Stimulated activated CD8-positive, alpha-beta memory T cell treated with anti-CD3 and anti-CD28 coated beads, Interleukin-15, amount 100 ng/mL, for 24 hours (primary cell): Measurements from ENCODE around the gene ABHD10.

Source experiments
- DNase-seq: peaks from one replicate; pipeline ENCODE4 v3.0.0-alpha.2; 2020; ENCODE audit warnings: low read depth

The ABHD10 gene

DNA sequence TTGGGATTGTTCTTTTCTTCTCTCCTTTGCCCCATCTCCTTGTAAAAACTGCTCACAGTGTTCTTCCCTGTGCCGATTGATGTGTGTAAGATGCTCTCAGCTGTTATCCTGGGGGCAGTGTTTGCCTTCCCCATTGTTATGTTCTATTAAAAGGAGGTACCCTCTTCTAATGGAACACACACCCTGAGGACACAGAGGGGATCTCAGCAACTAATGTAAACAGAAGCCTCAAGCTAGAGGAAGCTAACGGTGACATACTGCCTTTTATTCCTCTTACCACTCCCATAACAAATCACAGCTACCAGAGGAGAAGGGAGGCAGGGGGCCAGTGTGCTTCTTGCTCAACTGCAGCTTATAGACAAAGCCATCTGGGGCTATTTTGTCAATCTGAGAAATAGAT lies 22.1 kb downstream of the ABHD10 start:
- no peak for DNase-seq

DNA sequence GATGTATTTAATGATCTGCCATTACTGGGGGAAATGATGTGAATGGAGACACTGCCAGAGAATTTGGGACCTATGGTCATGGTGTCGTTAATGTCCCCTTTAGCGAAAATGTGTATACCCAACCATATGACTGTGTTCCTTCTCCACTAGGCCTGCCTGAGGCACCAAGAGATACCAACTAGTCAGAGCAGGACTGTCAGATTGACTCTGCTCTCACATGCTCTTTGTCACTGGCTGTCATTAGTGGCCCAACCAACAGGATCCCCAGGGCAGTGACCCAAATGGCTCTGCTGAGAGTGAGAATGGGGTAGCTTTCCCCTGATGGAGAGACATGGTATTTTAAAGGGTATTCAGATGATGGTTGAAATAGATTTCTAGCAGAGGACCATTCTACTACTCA lies 22.7 kb downstream of the ABHD10 start:
- DNase-seq, result no peak

DNA sequence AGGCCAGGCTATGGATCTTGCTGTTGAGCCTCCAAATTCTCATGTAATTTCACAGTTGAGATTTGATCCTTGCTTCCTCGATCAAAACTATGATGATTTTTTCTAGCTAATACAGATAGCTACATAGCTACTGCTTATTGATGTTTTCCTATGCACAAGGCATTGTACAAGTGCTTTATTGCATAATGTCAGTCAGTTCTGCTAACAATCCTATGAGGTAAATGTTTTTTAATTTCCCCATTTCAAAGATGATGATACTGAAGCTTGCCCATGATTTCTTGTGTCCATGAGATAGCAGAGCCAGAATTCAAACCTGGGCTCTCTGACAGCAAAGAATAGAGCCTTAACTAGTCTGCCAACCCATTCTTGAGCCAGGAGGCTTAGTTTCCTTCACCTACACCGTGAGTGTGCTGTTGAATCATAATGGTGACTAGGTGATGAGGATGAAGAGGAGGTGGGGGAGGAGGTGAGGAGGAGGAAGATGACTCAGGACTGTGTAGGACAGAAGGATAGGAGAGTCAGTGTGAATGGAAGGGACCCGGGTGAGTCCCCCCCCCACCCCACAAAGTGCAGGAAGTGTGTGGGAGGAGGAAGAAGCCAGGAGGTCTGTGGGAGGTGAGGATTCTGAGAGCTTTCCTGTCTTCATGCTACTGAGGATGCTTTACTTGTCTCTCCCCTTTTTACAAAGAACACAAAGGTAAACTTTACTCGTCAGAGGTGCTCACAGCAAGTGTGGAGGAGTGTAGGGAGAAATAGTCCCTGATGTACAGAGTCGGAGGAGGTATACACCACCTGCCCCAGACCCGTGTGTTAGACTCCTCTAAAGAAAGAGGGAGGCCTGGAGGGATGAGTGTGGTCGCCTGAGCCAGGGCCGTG lies 23.5 kb downstream of the ABHD10 start:
- no peak for DNase-seq

DNA sequence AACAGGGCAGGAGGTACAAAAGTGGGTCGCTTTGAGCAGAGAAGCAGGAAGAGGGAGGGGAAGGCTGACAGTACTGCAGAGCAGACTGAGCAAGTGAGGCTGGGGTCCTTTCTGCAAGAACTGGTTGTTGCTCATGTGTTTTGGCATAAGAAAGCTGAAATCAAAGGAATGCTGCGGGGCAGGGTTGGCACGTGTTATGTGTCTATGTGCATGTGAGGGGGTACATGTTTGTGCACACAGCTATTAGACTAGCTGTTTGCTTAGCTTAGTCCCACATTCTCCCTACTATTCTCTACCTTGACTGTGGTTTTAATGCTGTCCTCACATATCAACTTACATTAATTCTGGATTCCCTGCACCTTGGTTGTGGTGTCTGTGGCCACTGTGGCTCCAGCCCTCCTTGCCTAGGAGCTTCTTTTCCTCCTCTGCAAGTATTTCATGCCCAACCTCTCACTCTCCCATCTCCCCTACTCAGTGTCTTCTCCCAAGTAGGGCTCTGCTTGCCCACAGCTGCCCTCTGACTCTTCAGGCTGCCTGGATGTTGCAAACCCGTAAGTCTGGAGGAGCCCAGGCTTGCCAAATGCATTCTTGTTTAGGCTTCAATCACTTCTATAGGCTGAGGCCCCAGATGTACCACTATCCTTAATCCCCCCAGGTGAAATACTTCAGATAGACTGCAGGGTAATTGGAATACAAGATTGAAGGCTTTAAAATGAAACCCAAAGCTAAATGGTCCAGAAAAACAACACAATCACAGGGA lies 24.7 kb downstream of the ABHD10 start:
- DNase-seq, result no peak

DNA sequence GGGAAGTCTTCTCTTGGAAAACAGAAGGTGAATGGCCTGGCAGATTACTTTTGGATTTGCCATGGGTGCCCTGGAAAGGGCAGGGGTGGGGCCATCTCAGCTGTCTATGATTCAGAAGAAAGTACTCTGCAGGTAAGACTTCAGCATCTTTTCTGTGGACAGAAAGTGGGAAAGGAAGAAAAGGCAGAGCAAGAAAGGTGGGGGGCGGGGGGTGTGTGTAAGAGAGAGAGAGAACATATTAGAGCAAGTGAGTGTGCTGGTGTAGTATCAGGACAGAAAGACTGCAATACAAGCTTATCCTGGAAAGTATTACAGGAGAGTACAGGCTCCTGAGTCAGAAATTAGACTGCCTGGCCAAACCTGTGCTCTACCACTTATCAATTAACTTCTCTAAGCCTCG lies 25.4 kb downstream of the ABHD10 start:
- no peak for DNase-seq

DNA sequence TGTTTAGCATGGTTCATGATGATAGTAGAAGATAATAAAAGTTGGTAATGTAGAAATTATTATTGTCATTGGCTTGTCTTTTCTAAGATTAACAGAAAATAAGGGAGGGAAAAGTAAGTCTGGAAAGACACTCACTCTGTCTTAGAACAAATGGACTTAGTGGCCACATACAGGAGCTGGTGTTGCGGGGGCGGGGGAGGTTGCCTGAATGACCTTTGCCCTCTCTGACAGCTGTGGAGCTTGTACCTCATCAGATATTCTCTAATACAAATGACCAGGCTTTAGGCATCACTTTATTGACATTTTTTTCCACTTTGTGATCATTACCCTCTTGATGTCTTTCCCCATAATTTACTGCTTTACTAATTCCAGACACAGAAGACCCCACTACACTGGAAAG lies 25.8 kb downstream of the ABHD10 start:
- no peak for DNase-seq

DNA sequence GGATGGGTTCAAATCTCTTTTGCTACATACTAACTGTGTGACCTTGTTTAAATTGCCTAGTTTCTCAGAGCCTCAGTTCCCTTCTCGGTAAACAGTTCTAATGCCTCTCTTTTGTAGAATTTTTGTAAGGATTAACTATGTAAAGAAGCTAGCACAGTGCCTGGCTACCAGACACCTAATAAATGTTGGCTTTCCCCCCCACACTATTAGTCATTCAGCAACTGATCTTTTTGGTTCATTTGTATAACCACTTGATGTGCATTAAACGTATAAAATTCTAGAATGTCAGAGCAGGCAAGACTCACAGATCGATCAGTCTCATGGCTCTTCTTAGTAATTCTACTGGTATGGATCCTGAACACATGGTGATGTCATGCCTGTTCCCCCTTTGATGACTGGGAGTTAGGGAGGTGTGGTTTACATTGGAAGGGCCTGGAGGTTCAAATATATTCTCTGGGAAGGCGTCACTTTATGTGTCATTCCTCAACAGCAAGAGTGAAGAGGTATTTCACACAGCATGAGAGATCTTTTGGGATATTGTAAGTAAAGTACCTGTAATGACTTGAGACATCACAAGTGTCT lies 26.4 kb downstream of the ABHD10 start:
- no peak for DNase-seq

DNA sequence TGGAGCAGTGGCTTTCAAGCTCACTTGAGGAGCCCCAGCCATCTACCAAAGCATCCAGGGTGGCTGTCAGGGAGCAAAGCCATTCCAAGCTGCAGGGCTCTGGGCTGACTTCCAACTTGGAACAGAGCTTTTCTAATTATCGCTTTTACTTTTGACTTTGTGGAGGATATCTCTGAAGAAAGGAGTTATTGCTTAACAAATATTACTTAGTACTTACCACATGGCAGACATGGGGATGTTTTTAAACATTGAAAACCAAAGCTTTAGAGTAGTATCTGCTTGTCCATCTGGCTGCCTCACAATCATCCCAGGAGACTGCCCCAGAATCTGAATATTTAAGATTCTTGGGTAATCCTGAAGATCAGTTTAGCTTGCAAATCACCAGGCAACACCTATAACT lies 28.8 kb downstream of the ABHD10 start:
- DNase-seq, result no peak

DNA sequence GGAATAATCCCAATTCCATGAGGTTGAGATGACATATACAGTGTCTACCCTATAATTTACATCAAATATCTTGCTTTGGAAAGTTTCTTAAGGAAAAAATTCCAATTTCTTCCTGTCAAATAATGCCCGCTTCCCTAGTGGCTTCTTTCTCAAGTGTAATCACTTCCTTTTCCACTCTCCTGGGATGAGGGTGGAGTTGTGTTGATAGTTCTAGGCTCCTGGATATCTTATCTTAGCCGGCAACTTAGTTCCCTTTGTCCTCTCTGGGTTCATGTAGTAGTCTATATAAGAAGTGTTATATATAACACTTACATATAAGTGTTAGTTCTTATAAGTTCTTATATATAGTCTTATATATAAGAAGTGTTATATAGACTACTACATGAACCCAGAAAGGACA lies 30.8 kb downstream of the ABHD10 start:
- DNase-seq, result no peak

DNA sequence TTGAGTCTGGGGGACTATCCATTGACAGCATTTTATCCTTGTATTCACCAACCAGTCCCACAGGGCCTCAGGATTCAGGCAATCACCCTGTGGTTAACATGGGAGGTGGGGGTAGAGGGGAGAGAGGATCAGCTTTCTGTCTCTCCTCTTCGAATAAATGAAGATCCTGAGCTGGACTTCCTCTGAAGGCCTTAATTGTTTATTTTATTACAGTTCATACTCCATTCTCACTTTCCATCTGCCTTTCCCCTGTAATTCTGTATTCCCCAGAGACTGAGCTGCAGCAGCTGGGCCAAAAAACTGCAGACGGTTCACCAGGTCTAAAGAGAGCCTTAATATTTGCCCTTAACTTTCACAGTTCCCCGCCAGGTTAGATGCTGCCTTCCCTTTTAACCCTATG lies 31.8 kb downstream of the ABHD10 start:
- DNase-seq, result no peak

DNA sequence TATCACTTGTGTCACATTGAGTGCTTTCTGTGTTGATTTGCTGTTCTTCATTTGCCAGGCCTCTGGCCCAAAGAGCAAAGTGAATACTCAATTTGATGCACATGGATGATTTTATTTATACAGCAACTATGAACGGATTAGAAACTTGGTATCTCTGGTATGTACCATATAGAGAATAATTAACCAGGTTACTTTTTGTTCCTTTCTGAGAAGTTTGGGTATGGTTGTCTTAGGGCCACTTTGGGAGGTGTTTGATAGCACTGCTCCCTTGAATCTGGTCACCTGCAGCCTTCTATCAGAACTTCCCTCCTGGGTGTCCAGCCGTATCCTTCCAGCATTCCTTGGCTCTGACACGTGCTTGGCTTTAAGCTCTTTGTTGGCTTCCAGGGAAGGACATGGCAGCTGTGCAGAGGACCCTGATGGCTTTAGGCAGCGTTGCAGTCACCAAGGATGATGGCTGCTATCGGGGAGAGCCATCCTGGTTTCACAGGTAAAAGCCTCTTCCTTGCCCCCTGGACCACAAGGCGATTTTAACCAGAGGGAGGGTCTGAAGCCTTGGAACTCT lies 32.6 kb downstream of the ABHD10 start:
- DNase-seq, result no peak

DNA sequence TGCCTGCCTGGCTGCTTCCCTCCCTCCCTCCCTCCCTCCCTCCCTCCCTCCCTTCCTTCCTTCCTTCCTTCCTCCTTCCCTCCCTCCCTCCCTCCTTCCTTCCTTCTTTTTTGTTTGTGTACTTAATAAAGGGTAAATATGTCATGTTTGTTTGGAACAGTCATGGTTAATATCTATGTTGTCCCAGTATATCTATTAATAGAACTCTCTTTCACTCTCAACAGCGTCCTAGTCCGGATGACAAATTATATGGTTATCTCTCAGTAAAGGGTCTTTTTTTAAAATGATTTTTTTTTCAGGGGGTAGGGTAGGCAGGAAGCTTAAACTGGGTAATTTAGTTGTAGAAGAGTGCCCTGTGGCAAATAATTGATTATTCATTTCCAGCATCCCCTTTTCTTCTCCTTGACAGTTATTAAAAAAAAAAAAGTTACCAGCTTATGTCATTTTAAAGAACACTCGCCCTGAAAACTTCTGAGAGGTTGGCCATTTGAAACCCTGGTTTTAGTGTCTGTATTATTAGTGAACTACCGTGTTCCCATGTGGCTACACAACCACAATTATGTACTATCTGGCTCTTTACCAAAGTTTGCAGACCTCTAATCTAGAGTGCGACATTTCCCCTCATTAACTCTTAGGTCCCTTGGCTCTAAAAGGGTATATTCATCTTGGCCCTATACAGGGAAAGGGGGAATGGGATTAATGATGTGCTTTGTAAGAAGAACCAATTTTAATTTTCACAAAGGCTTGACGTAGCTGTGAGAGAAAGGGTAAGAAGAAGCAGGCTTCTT lies 33.6 kb downstream of the ABHD10 start:
- DNase-seq, result no peak

DNA sequence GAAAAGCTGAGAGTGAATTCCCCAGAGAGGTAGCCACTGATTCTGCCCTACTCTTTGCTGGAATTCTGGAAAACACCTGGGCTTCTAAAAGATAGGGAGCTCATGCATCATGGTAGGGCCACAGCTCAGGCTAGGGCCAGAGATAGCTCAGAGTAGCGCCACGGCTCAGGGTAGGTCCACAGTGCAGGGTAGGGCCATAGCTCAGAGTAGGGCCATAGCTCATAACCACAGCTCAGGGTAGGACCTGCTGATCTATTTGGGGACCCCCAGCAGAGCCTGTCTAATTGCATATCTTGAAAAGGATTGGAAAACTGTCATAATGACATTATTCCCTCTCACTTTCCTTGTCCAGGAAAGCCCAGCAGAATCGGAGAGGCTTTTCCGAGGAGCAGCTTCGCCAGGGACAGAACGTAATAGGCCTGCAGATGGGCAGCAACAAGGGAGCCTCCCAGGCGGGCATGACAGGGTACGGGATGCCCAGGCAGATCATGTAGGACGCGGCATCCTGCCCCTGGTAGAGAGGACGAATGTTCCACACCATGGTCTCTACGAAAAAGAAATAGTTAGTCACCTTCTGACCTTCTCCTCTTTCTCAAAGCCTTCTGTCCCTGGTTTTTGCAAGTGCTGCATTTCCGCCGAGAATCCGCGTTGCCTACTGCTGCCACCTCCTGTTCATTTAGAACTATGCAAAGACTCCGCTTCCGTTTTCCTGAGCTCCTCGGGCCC lies 34.4 kb downstream of the ABHD10 start:
- no peak for DNase-seq

DNA sequence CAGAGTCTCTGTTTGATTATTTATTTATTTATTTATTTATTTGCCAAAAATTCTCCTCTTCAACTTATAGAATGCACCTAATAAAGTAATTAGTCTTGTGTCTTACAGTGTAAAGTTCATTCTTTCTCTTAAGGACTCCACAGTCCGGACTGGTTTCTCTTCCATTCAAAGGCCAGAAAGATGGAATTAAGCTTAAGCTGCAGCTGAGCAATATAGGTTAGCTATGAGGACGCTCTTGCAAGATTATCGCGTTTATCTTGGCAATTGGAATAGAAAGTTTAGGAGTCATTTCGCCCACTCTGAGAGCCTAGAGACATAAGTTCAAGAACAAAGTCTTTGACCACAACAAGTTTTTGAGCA lies 34.9 kb downstream of the ABHD10 start:
- no peak for DNase-seq

DNA sequence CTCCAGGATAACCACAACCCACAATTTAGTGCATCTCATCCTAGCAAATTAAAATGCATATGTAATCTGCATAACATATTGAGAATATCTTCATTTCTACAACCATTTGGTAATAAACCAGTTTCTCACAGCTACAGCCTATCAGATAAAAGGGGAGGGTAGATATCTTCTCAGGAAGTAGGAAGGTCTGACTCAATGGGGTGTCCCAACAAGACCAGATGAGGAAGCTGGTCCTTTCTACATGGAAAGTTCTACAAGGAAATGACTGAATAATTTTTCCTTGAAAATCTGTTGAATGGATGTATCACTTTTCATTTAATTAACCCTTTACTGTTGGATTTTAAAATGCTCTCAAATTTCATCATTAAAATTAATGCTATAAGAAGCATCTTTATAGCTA lies 38.3 kb downstream of the ABHD10 start:
- no peak for DNase-seq

DNA sequence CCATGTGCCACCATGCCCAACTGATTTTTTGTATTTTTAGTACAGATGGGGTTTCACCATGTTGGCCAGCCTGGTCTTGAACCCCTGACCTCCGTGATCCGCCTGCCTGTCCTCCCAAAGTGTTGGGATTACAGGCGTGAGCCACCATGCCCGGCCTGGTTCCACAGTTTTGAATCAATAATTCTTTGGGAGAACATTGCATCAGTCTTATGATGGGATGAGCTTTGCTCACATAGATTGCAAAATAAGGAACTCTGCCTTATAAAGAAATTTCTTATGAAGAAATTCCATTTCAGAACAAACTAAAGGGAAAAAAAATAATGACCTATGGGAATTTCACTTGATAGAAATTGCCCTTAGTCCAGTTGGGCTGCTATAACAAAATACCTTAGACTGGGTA lies 39.9 kb downstream of the ABHD10 start:
- no peak for DNase-seq

DNA sequence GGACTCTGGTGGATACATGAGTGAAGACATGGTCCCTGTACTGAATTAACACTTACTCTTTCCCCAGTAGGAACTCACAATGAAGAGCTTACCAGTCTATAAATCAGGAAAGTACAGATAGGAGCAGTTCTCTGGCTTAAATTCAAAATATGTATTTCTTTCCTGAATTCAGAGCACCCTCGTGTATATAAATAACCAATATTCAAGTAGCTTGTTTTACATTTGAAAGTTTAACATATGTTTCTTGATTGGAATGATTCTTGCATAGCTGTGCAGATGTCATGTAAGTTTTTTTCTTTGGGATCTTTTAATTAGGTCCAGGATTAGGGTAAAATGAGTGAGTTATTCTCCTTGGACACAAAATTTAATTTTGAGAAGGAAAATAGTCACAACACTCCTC lies 40.9 kb downstream of the ABHD10 start:
- DNase-seq, result no peak

DNA sequence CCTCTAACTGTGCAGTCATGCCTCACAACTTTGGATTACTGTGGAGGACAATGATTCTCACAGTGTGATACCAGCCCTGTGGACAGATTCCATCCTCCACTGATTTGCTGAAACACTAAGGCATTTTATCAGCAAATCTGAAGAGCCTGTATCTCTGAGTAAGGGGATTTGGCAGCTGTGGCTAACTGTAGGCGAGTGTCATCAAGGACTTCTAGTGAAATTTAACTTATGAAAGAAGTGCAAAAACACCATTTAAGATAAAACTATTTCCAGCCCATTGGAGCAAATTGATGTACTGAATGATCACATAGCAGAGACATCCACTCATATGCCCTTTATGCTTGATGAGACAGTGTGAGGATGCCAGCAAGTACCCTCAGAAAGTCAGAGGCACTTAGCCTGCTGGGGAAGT lies 41.9 kb downstream of the ABHD10 start:
- no peak for DNase-seq

DNA sequence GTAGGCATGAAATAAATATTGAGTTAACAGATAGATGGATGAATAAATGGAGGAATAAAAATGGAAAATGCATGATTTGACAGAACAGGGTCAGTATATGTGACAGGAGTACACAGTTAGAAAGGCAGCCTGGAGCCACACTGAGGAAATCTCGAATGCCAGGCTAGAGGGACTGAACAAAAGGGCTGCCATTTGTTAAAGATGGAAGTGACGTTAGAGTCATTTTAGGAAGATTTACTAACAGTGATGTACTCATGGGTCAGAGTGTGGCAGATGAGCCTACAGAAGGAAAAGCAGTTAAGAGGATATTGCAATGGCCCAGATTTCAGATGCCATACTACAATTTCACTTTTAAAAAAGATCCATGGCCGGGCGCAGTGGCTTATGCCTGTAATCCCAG lies 48.3 kb downstream of the ABHD10 start:
- no peak for DNase-seq

DNA sequence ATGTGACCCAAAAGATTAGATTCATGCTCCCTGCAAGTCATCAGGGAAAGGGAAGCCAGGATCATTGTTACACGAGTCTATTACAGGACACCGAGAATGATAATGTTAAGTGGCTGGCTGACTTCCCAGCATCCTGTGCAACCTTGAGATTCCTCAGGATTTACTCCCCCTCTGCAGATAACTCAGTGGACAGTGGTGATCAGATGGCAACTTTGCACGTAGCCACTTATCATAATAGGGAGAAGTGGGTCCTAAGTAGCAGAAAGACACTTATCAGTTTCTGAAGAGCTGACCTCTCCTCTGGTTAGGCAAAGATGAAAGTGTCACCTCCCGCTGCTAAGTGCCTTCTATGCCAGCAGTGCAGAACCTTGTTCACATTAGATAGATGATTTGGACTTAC lies 49.0 kb downstream of the ABHD10 start:
- DNase-seq, result no peak

DNA sequence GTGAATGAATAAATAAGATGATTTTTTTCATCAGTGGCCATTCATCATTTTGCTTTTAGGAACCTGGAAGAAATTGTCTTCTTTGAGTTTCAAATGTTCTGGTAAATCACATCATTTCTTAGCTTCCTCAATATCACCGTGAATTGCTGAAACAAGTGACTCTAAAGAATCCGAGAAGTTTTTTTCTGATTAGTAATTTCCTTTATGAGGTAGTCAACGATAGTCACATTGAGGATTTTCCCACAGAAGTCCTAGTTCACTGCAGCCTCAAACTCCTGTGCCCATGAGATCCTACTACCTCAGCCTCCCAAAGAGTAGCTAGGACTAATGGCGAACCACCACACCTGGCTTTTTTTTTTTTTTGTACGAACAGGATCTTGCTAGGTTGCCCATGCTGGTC lies 52.1 kb downstream of the ABHD10 start:
- DNase-seq, result no peak
